Transverse colon (tissue), 3 donors: Measurements from ENCODE around the gene KRTAP2-3.

Source experiments
- EP300 ChIP-seq: sonication (generic); formaldehyde crosslinking; IDR thresholded peaks from one replicate; pipeline ENCODE4 v1.6.1; 2017; ENCODE audit warnings: antibody characterized with exemption, low read depth
- TF ChIP-seq, protein P1 (sequence below), 5 experiments: fragments of 200-600 bp in 3 of 5; fragments of 450-650 bp in 2 of 5; sonication (generic) in 3 of 5; IDR thresholded peaks; 1 replicate in 2 of 5; 2 replicates in 3 of 5; pipeline ENCODE4 v1.5.1; 2016 to 2017; ENCODE audit warnings: antibody characterized with exemption in 5 of 5, inconsistent platforms in 3 of 5, mild to moderate bottlenecking in 2 of 5, moderate library complexity in 1 of 5

DNA sequence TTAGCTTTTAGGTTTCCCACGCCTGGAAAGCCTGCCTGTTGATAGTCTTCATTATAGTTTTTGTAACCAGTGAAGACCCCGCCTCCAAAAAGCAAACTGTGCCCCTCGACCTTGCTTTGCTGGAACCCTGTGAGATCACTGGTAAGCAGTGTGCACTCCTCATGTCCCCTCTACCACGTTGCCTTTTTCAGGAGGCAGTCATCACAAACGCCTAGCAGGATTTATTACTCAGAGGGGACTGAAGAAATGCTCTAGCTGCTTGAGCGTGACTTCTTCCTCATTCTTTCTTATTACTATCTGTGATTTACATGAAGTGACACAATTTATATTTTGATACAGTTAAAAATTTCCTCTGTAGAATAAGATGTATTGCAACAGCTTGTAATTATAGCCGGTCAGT, 44.5 kb downstream of the KRTAP2-3 start:
- TF ChIP-seq, protein P1, sequence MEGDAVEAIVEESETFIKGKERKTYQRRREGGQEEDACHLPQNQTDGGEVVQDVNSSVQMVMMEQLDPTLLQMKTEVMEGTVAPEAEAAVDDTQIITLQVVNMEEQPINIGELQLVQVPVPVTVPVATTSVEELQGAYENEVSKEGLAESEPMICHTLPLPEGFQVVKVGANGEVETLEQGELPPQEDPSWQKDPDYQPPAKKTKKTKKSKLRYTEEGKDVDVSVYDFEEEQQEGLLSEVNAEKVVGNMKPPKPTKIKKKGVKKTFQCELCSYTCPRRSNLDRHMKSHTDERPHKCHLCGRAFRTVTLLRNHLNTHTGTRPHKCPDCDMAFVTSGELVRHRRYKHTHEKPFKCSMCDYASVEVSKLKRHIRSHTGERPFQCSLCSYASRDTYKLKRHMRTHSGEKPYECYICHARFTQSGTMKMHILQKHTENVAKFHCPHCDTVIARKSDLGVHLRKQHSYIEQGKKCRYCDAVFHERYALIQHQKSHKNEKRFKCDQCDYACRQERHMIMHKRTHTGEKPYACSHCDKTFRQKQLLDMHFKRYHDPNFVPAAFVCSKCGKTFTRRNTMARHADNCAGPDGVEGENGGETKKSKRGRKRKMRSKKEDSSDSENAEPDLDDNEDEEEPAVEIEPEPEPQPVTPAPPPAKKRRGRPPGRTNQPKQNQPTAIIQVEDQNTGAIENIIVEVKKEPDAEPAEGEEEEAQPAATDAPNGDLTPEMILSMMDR (IDR thresholded peaks at IDR 0.05), result no peak
- no peak for TF ChIP-seq EP300
